ENCODE results near the gene PAQR5. TPM values are rescaled to one million over a fixed set of nuclear protein-coding genes. Genes with fewer than 3 reads are reported as not detected.

Gene PAQR5
- total and polyA plus RNA-seq, 4 donors: 0.19 to 1.1 (median 0.53) TPM

GRCh38 chr15:69302929-69303328 is 4.2 kb downstream of the PAQR5 start:
- H3K27ac ChIP-seq (ENCODE audit: low read depth in 1 of 2, low read length in 2 of 2): no peak overlapping the region
- no peak for TF ChIP-seq MAX (IDR thresholded peaks at IDR 0.05)
- TF ChIP-seq GABPA (IDR thresholded peaks at IDR 0.05 in 1 of 2, conservative IDR thresholded peaks at IDR 0.05 in 1 of 2): no peak
- TF ChIP-seq FOXA2 (IDR thresholded peaks at IDR 0.05): no peak
- no peak for TF ChIP-seq SP1 (IDR thresholded peaks at IDR 0.05)
- TF ChIP-seq EGR1 (IDR thresholded peaks at IDR 0.05; ENCODE audit: low read depth in 2 of 2): no peak
- TF ChIP-seq REST (IDR thresholded peaks at IDR 0.05): no peak
- no peak for TF ChIP-seq CTCF (IDR thresholded peaks at IDR 0.05; ENCODE audit: low read depth, low read length, missing input control)
- TF ChIP-seq RXRA (IDR thresholded peaks at IDR 0.05): no peak
- no peak for TF ChIP-seq NR2F2 (IDR thresholded peaks at IDR 0.05)
- no peak for TF ChIP-seq TAF1 (conservative IDR thresholded peaks at IDR 0.05)
- TF ChIP-seq JUND (IDR thresholded peaks at IDR 0.05): no peak
- TF ChIP-seq RAD21 (IDR thresholded peaks at IDR 0.05): no peak
- no peak for TF ChIP-seq FOXA1 (IDR thresholded peaks at IDR 0.05)
- no peak for TF ChIP-seq HNF4A (conservative IDR thresholded peaks at IDR 0.05)
- TF ChIP-seq HNF4G (IDR thresholded peaks at IDR 0.05): no peak
- peaks cover 0 to 13% (median 5%) of the 10 kb centered on the region in 4 donors for H3K4me1 ChIP-seq (ENCODE audit: control insufficient read depth in 4 of 4, insufficient read depth in 4 of 4, low read length in 3 of 4)
- WGBS: 79% methylated on average over 3 of the region's 3 CpGs
- no peaks in the 10 kb centered on the region for H3K9me3 ChIP-seq (ENCODE audit: control insufficient read depth in 4 of 4, low read length in 3 of 4)
- no peak overlapping the region for H3K9ac ChIP-seq (ENCODE audit: low read depth in 1 of 2, low read length in 2 of 2)
- H3K4me3 ChIP-seq (ENCODE audit: low read depth in 1 of 3, low read length in 3 of 3): no peak overlapping the region
- no peak for DNase-seq (ENCODE audit: low spot score)
- H3K27me3 ChIP-seq (ENCODE audit: control insufficient read depth in 4 of 4, insufficient read depth in 4 of 4, low read length in 3 of 4): peaks cover 0 to 4% (median 1%) of the 10 kb centered on the region in 4 donors
- no peaks in the 10 kb centered on the region for H3K36me3 ChIP-seq (ENCODE audit: control insufficient read depth in 4 of 4, insufficient read depth in 3 of 4, low read depth in 1 of 4, low read length in 3 of 4)

GRCh38 chr15:69303337-69304181 is 4.8 kb downstream of the PAQR5 start:
- H3K4me1 ChIP-seq (ENCODE audit: control insufficient read depth in 4 of 4, insufficient read depth in 4 of 4, low read length in 3 of 4): peaks cover 0 to 11% (median 4%) of the 10 kb centered on the region in 4 donors
- H3K27ac ChIP-seq (ENCODE audit: low read depth in 1 of 2, low read length in 2 of 2): no peak overlapping the region
- WGBS: 86% methylated on average over 6 of the region's 6 CpGs
- H3K9me3 ChIP-seq (ENCODE audit: control insufficient read depth in 4 of 4, low read length in 3 of 4): no peaks in the 10 kb centered on the region
- H3K4me3 ChIP-seq (ENCODE audit: low read depth in 1 of 3, low read length in 3 of 3): no peak overlapping the region
- H3K27me3 ChIP-seq (ENCODE audit: control insufficient read depth in 4 of 4, insufficient read depth in 4 of 4, low read length in 3 of 4): peaks cover 0 to 4% (median 1%) of the 10 kb centered on the region in 4 donors
- H3K36me3 ChIP-seq (ENCODE audit: control insufficient read depth in 4 of 4, insufficient read depth in 3 of 4, low read depth in 1 of 4, low read length in 3 of 4): no peaks in the 10 kb centered on the region
- no peak overlapping the region for H3K9ac ChIP-seq (ENCODE audit: low read depth in 1 of 2, low read length in 2 of 2)
- DNase-seq (ENCODE audit: low spot score): no peak
- TF ChIP-seq RAD21 (IDR thresholded peaks at IDR 0.05): no peak
- no peak for TF ChIP-seq ATF3 (IDR thresholded peaks at IDR 0.05)
- TF ChIP-seq NR2F2 (IDR thresholded peaks at IDR 0.05): no peak
- TF ChIP-seq EGR1 (IDR thresholded peaks at IDR 0.05; ENCODE audit: low read depth in 2 of 2): no peak
- no peak for TF ChIP-seq REST (IDR thresholded peaks at IDR 0.05)
- no peak for TF ChIP-seq ZBTB33 (IDR thresholded peaks at IDR 0.05)
- no peak for TF ChIP-seq HNF4A (conservative IDR thresholded peaks at IDR 0.05)
- no peak for TF ChIP-seq HNF4G (IDR thresholded peaks at IDR 0.05)
- no peak for TF ChIP-seq FOXA2 (IDR thresholded peaks at IDR 0.05)
- no peak for TF ChIP-seq FOXA1 (IDR thresholded peaks at IDR 0.05)
- TF ChIP-seq TAF1 (conservative IDR thresholded peaks at IDR 0.05): no peak
- TF ChIP-seq JUND (IDR thresholded peaks at IDR 0.05): no peak
- TF ChIP-seq SP1 (IDR thresholded peaks at IDR 0.05): no peak

Data from liver (tissue), 9 donors.